GM18502 (cell line): ENCODE measurements around the gene C19orf53.

Experiments used
- ATAC-seq: cut with Tn5 transposase; IDR thresholded peaks from one replicate; pipeline ENCODE4 v1.9.1; 2021; ENCODE audit warnings: mild to moderate bottlenecking; ENCODE audit not compliant: unreplicated experiment, poor library complexity

The C19orf53 gene

GRCh38 chr19:13794757-13795589 lies 20.7 kb downstream of the C19orf53 start, which contains the start of gene ZSWIM4:
ZSWIM4 (plus strand) TSS chr19:13795443; CDS start chr19:13795649, 206 bp downstream.
- peak; percentile 97 for ATAC-seq

GRCh38 chr19:13795595-13796300 lies 21.5 kb downstream of the C19orf53 start:
- ATAC-seq, result peak; percentile 32

GRCh38 chr19:13796301-13797057 lies 22.2 kb downstream of the C19orf53 start:
- no peak for ATAC-seq

GRCh38 chr19:13797058-13797440 lies 22.8 kb downstream of the C19orf53 start:
- ATAC-seq, result no peak

- ATAC-seq, result no peak
Measured at GRCh38 chr19:13797870-13798269, 23.6 kb downstream of the C19orf53 start.

- ATAC-seq, result no peak
Measured at GRCh38 chr19:13799669-13800068, 25.4 kb downstream of the C19orf53 start.

GRCh38 chr19:13803038-13803437 lies 28.8 kb downstream of the C19orf53 start:
- ATAC-seq, result no peak

- ATAC-seq, result no peak
Measured at GRCh38 chr19:13804830-13805683, 30.8 kb downstream of the C19orf53 start.

- no peak for ATAC-seq
Measured at GRCh38 chr19:13806728-13807127, 32.5 kb downstream of the C19orf53 start.

- no peak for ATAC-seq
Measured at GRCh38 chr19:13807421-13808021, 33.3 kb downstream of the C19orf53 start.

- no peak for ATAC-seq
Measured at GRCh38 chr19:13808856-13809255, 34.6 kb downstream of the C19orf53 start.

GRCh38 chr19:13812544-13812943 lies 38.3 kb downstream of the C19orf53 start:
- no peak for ATAC-seq

- no peak for ATAC-seq
Measured at GRCh38 chr19:13813147-13813546, 38.9 kb downstream of the C19orf53 start.

GRCh38 chr19:13814550-13814949 lies 40.3 kb downstream of the C19orf53 start:
- ATAC-seq, result no peak

- no peak for ATAC-seq
Measured at GRCh38 chr19:13817018-13817614, 42.9 kb downstream of the C19orf53 start.

- ATAC-seq, result no peak
Measured at GRCh38 chr19:13817615-13818371, 43.5 kb downstream of the C19orf53 start.

GRCh38 chr19:13819238-13819637 lies 45.0 kb downstream of the C19orf53 start:
- ATAC-seq, result no peak

- ATAC-seq, result no peak
Measured at GRCh38 chr19:13821292-13821691, 47.0 kb downstream of the C19orf53 start.
